ENCODE results near the gene GLDC.

DNA sequence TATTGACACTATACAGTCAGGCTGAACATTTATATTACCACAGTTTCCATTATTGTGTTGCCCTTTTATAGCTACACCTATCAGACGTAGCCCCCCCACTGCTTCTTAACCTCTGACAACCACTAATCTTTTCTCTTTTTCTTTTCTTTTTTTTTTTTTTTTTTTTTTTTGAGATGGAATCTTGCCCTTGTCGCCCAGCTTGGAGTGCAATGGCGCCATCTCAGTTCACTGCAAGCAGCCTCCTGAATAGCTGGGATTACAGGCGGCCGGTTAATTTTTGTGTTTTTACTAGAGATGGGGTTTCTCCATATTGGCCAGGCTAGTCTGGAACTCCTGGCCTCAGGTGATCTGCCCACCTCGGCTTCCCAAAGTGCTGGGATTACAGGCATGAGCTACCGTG is 157.1 kb downstream of the GLDC start:
- TF ChIP-seq, protein P1, sequence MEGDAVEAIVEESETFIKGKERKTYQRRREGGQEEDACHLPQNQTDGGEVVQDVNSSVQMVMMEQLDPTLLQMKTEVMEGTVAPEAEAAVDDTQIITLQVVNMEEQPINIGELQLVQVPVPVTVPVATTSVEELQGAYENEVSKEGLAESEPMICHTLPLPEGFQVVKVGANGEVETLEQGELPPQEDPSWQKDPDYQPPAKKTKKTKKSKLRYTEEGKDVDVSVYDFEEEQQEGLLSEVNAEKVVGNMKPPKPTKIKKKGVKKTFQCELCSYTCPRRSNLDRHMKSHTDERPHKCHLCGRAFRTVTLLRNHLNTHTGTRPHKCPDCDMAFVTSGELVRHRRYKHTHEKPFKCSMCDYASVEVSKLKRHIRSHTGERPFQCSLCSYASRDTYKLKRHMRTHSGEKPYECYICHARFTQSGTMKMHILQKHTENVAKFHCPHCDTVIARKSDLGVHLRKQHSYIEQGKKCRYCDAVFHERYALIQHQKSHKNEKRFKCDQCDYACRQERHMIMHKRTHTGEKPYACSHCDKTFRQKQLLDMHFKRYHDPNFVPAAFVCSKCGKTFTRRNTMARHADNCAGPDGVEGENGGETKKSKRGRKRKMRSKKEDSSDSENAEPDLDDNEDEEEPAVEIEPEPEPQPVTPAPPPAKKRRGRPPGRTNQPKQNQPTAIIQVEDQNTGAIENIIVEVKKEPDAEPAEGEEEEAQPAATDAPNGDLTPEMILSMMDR (IDR thresholded peaks at IDR 0.05; ENCODE audit: insufficient read depth, low read length, poor library complexity, severe bottlenecking): no peak
- TF ChIP-seq EZH2phosphoT487 (conservative IDR thresholded peaks at IDR 0.05; ENCODE audit: low read length): no peak

Data from SU-DHL-6 (cell line).